ENCODE data around the gene CLEC4G.

- no peak for TF ChIP-seq CTCF (IDR thresholded peaks at IDR 0.05; ENCODE audit: poor library complexity, severe bottlenecking)
- no peak for TF ChIP-seq TAF1 (IDR thresholded peaks at IDR 0.05; ENCODE audit: low read depth)
- TF ChIP-seq EP300 (conservative IDR thresholded peaks at IDR 0.05; ENCODE audit: poor library complexity, severe bottlenecking): no peak
- no peak for TF ChIP-seq EZH2 (IDR thresholded peaks at IDR 0.05; ENCODE audit: borderline replicate concordance, insufficient read depth, low read length, poor library complexity, severe bottlenecking)
These were observed 32.9 kb downstream of the CLEC4G start for GRCh38 chr19:7699003-7699402.

Data from neural cell (in vitro differentiated cells).